H7 (cell line): ENCODE measurements around the gene POLDIP3. TPM values are rescaled to one million over a fixed set of nuclear protein-coding genes. Genes with fewer than 3 reads are reported as not detected.
"Not testable (repeated sequence)": the region's sequence is repeated elsewhere in the genome, so short reads cannot be mapped to it uniquely, and the experiment has no call there.

ENCODE experiments used
- DNase-seq: peaks from one replicate; pipeline ENCODE4 v3.0.0; 2012
- H3K27me3 ChIP-seq: 2 replicates; pipeline ENCODE4 v1.6.0; 2011; ENCODE audit warnings: mild to moderate bottlenecking, low read length; ENCODE audit not compliant: control insufficient read depth, insufficient read depth
- H3K36me3 ChIP-seq: replicated peaks from 2 replicates; pipeline ENCODE4 v1.5.1; 2011; ENCODE audit warnings: low read length; ENCODE audit not compliant: control insufficient read depth, insufficient read depth
- H3K4me3 ChIP-seq: 2 replicates; pipeline ENCODE4 v1.5.1; 2011; ENCODE audit warnings: low read depth, mild to moderate bottlenecking, control low read depth, low read length, moderate library complexity; ENCODE audit not compliant: insufficient read depth
- total RNA-seq: library from RNA; depleted of rRNA; stranded (reverse); fragments of >200 nt; shearing (Covaris generic); gene quantifications from 2 replicates; pipeline ENCODE4 v1.2.3, GENCODE V29; 2014

The POLDIP3 gene
- total RNA-seq, 1 experiment from 2014 or later, result 43.2 TPM

DNA sequence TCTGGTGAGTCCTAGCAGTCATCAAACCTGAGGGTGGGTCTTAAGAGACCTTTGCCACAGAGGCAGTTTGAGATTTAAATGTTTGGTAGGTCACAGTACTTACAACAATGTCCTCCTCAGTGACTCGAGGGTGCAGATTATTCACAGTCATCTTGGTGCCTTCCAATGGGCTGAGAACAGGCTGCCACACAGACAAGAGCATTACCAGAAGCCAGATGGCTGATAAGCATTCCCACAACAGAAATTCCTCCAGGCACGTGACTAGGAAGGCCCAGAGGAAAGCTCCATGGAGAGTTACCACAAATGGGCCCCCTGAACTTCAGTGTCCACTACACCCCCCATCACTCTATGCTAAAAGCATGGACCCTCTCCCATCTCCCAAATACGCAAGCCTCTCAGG, 19.2 kb downstream of the POLDIP3 start:
- Histone ChIP-seq H3K4me3 (no peak overlapping the region), H3K27me3 (no peaks in the 10 kb centered on the region), H3K36me3 (peaks cover 55% of the 10 kb centered on the region)
- no peak for DNase-seq

DNA sequence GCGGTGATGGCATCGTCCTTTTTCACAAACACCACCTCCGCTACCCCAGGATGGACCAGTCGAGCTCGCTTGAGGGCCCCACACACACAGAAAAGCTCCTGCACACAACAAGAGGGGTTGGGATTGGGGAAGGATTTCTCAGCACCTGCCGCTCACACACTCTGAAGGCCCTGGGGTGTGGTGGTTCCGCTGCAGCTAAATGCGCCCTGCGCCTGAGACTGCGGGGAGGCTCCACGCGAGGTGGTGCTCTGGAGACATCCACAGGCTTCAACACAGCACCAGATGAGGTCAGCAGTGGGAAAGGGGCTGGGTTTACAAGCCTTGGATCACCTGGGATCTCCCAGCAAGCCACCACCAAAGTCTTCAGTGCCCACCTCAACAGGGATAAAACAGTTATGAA, 22.7 kb downstream of the POLDIP3 start:
- no peaks in the 10 kb centered on the region for H3K27me3 ChIP-seq
- DNase-seq, result no peak
- H3K36me3 ChIP-seq, result peaks cover 49% of the 10 kb centered on the region
- no peak overlapping the region for H3K4me3 ChIP-seq

DNA sequence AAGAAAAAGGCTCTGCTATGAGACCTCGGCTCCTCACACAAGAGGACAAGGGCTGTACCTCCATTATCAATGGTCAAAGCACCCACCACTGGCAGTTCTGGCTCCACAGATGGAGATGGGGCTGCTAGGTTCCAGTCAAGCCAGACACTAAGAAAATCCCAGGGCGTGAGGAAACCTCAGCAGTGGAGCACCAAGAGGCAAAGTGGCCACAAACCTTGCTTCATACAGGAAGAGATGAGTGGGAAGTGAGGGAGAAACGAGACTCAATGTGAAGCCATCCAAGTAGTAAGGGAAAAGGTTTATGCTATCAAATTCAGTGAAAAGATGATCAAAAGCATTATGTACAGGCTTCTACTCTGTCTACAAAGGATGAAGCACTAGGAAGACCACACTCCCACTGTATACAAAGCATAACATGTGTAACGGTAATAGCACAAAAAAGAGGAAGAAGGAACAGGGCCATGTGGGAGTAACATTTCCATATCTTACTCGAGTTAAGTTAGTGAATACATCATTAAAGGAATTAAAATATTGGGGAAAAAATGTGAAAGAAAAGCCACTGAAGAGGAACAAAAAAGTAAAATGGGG, 27.0 kb downstream of the POLDIP3 start:
- no peaks in the 10 kb centered on the region for H3K27me3 ChIP-seq
- H3K4me3 ChIP-seq, result no peak overlapping the region
- peaks cover 44% of the 10 kb centered on the region for H3K36me3 ChIP-seq
- DNase-seq, result no peak

DNA sequence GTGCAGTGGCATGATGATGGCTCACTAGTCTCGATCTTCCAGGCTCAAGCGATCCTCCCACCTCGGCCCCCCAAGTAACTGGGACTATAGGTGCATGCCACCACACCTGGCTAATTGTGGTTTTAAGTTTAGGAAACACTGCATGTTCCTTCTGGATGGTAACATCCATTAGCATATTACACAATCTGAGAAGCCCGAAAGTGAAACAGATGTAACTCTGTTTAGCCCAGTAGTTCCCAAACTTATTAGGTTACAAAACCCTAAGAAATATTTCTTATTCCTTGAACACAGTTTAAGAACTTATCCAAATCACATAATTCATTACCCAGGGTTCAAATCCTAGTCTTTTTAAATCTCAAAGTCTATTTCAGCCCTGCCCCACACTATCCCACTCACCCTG, 28.3 kb downstream of the POLDIP3 start:
- Histone ChIP-seq H3K36me3 (peaks cover 37% of the 10 kb centered on the region), H3K27me3 (no peaks in the 10 kb centered on the region), H3K4me3 (no peak overlapping the region)
- DNase-seq, result no peak

DNA sequence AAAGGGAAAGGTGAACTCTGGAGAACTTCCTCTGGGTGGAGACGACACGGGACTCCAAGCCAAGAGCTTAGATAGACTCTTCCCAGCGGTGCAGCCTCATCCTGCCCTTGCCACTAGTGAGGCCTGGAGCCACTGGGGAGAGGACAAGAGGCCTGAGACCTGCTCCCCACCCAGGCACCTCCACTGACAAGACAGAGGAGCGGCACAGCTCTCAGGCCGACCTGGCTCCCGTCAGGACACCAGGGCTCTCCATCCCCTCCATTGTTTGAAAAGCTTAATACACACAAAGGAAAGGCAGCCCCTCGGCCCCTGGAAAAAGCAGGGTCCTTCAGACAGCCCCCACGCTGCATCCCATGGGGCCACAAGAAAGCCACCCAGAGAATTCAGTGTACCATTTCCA, 29.6 kb downstream of the POLDIP3 start:
- DNase-seq, result no peak
- Histone ChIP-seq H3K4me3 (no peak overlapping the region), H3K27me3 (no peaks in the 10 kb centered on the region), H3K36me3 (peaks cover 34% of the 10 kb centered on the region)

DNA sequence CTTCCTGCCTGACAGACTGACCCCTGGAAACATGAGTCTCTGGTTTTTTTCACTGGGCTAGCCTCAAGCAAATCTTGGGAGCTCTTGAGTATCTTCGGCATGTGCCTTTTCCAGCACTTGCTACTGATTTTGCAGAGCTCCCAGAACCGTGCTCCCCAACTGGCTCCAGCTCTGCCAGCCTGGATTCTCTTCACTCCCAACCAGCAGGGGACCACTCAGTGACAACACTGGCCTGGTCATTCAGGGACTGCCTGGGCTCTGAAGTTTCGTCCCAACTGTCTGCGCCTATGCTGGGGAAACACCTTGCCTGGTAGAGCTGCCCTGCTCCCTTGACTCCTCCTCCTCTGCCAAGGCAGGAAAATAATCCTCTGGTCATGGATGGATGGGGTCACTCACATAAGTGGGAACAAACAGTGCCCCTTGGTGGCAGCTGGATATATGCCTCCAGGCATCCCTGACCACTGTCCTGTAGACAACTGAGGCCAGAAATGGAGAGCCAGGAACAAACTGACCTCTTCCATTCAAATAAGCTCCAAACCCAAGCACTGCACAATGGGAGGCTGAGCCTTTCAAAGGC, 30.2 kb downstream of the POLDIP3 start:
- H3K36me3 ChIP-seq, result peaks cover 34% of the 10 kb centered on the region
- no peak for DNase-seq
- no peaks in the 10 kb centered on the region for H3K27me3 ChIP-seq
- no peak overlapping the region for H3K4me3 ChIP-seq

DNA sequence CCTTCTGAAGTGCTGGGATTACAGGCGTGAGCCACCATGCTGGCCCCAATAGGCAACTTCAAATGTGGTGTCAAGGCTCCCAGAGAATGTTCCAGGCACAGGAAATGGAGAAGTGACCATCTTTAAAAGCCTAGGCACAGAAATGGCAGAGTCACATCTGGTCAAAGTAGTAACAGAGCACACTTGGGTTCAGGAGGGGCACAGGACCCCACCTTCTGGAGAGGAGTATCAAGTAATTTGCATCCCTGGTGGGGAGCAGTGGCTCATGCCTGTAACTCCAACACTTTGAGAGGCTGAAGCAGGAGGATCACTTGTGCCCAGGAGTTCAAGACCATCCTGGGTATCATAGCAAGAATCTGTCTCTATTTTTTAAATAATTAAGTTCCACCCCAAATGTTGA, 31.7 kb downstream of the POLDIP3 start:
- H3K4me3 ChIP-seq, result no peak overlapping the region
- no peaks in the 10 kb centered on the region for H3K27me3 ChIP-seq
- peaks cover 39% of the 10 kb centered on the region for H3K36me3 ChIP-seq
- DNase-seq, result no peak

DNA sequence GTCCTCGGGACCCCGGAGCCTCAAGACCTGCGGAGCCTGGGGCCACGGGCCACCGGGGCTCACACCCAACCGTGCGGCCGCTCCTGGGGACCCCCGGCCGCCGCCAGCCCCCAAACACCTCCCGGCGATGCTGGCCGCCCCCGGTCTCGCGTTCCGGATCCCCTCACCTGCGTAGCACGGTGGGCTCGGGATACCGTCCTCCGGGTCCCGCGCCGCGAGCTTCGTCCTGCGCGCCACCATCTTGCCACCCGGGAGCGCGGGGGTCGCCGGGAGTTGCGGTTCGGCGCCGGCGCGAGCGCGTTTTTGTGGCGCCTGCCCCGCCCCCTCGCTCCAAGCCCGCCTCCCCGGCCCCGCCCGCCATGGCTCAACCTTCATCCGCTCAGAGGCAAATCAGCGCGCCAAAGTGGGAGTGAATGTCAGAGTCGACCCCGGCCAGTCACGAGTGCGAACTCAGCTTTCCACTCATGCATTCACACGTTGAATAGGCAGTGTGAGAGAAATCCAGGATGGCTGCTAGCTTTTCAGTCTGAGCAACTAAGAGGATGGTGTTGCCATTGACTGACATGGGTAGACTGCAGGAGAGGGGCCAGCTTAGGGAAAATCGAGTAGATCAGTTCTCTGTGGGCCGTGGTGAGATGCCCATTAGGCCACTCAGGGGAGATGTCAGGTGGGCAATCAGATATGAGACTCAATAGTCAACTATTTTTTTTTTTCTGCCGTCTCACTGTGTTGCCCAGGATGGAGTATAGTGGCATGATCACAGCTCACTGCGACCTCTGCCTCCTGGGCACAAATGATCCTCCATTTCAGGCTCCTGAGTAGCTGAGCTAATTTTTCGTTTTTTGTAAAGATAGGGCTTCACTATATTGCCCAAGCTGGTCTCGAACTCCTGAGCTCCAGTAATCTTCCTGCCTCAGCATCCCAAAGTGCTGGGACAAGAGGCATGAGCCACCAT, 32.6 kb downstream of the POLDIP3 start:
- peak; percentile 94 for DNase-seq
- H3K4me3 ChIP-seq, result peak overlapping the region; percentile 84
- peaks cover 38% of the 10 kb centered on the region for H3K36me3 ChIP-seq
- no peaks in the 10 kb centered on the region for H3K27me3 ChIP-seq

DNA sequence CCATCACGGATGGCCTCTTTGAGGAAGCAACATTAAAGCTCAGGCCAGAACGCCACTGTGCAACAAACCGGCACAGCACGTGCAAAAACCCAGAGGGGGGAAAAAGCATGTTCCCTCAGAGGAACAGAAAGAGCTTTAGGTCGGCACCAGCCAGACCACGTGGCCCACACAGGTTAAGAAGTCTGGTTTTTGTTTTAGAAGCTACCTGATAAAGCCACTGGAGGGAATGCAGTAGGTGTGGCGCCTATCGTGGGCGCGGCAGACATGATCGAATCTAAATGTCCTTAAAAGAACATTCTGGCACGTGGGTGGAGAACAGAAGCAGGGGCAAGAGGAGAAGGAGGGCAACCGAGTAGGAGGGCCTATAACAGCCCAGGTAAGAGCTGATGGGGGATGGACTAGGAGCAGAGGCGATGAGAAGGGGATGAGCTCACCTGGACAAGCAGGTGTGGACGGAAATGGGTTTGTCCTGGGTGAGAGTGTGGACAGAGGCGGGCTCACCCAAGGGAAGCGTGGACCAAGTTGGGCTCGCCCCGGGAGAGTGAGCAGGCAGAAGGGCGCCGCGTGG, 33.4 kb downstream of the POLDIP3 start:
- DNase-seq, result not testable (repeated sequence)
- Histone ChIP-seq H3K36me3 (peaks cover 36% of the 10 kb centered on the region), H3K4me3 (peak overlapping the region; percentile 84)

DNA sequence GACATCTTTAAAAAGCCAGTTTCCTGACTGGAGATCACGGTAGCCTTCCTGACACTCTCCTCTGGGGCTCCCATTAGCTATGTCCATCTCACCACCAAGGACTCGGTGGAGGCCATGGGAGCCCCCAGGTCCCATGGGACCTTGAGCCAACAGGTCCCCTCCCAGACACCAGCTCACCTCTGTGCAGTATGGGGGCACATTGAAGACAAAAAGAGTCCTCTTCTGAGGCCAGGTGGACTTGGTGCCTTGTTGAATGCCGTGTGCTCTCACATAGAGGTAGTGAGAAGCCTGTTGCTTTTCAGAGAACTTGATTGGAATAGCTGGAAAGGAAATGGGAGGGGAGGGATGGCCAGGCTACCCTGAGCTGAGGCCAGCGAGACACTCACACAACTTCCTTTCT, 34.6 kb downstream of the POLDIP3 start:
- peaks cover 26% of the 10 kb centered on the region for H3K36me3 ChIP-seq
- not testable (repeated sequence) for H3K27me3 ChIP-seq, DNase-seq, H3K4me3 ChIP-seq

More for the DNA sequence above, 33.4 kb downstream of the POLDIP3 start:
- H3K27me3 ChIP-seq, result not testable (repeated sequence)

DNA sequence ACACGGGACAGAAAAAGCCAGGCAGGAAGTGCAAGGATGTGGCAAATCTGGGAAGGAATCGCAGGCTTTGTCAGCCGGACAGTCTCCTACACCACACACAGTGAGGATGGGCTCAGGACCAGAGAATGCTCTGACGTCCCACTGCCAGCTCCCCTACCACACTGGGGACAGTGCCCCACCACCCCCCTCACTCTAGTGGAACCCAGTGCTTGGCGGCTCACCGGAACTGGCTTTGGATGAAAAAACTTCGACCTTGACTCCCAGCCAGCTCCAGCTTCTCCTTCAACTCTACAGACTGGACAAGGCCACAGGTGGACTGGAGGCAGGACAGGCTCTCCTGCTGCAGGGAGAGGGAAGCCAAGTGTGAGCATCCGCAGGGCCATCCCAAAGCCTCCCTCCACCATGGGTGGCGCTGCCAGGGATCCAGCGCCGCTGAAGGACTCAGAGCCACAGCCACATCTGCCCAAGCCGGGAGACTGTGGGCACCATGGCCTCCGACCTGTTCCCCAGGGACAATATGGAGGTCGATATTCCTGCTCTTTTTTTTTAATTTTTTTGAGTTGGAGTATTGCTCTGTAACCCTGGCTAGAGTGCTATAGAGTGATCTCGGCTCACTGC, 37.0 kb downstream of the POLDIP3 start:
- no peak overlapping the region for H3K4me3 ChIP-seq
- H3K36me3 ChIP-seq, result peaks cover 18% of the 10 kb centered on the region
- H3K27me3 ChIP-seq, result no peaks in the 10 kb centered on the region
- no peak for DNase-seq

DNA sequence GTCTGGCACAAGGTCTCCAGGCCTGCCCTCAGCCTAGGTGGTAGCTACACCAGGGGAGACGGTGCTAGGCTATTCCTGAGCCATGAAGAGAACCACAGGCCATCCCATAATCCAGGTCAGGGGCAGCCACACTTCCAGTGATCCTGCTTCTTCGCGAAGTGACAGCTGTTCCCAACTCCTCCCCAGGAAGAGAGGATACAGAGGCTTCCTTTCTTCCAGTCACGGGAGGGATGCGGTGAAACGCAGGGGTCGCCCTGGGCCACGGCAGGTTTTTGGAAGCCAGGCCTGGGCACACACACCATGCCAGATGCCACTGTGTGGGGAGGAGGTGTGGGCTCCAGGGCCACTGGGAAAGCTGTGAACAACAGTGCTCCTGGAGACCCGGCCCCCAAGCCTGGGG, 37.5 kb downstream of the POLDIP3 start:
- DNase-seq, H3K4me3 ChIP-seq, H3K27me3 ChIP-seq: not testable (repeated sequence)
- peaks cover 18% of the 10 kb centered on the region for H3K36me3 ChIP-seq

DNA sequence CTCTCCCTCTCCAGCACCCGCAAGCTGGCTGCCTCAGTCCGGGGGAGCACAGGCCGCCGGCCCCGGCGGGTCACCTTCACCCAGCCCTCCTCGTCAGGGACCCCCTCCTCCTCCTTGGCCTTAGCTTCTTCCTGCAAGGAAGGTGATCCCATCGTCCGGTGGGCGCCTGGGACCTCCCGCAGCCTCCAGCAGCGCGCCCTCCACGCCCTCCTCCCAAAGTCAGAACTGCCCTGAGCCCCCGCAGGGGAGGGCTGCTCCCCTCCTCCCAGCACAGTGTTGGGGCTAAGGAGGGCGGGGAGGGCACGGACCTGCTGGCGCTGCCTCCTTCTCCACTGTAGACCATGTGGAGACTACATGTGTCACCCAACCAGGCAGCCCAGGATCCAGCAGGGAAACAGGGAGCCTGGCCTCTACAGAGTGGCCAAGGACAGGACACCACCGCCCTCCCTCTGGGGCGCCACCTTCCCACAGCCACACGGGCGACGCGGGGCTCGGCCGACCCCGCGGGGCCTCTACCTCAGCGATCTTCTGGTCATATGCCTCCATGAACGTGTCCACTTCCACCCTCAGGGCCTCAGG, 38.6 kb downstream of the POLDIP3 start:
- not testable (repeated sequence) for H3K27me3 ChIP-seq, DNase-seq, H3K4me3 ChIP-seq
- peaks cover 18% of the 10 kb centered on the region for H3K36me3 ChIP-seq

DNA sequence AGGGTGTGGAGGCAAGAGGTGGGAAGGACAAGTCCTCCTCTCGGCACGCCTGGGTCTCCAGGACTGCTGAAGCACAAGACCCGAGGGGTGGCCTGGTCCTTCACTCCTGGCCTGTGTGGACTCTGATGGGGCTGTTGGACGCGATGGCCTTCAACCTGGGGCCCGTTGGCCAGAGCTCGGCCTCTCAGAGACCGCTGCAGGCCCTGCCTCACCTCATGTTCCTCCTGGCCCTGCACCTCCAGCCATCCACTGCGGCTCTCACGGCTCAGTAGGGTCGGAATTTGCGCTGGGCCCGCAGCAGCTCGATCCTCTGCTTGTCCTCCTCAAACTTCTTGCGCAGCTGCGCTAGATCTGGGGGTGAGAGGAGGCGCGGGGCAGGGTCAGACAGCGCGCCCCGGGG, 40.2 kb downstream of the POLDIP3 start:
- not testable (repeated sequence) for DNase-seq, H3K27me3 ChIP-seq, H3K4me3 ChIP-seq
- peaks cover 17% of the 10 kb centered on the region for H3K36me3 ChIP-seq
